Neural crest cell (in vitro differentiated cells): Measurements from ENCODE around the gene NETO1. TPM values are rescaled to one million over a fixed set of nuclear protein-coding genes. Genes with fewer than 3 reads are reported as not detected.
A peak's percentile ranks its signal among the peaks of the same experiment; 100 is the strongest.

Source experiments
- DNase-seq: peaks from one replicate; pipeline ENCODE4 v3.0.0; 2021; ENCODE audit warnings: low read depth, mixed read lengths, low spot score
- H3K27ac Mint-ChIP-seq: one replicate; pipeline ENCODE4 v1.8.0; 2021; ENCODE audit warnings: mild to moderate bottlenecking, mixed read lengths; ENCODE audit not compliant: unreplicated experiment
- H3K27me3 Mint-ChIP-seq: 2 replicates; pipeline ENCODE4 v1.8.0; 2021; ENCODE audit warnings: low read depth, mild to moderate bottlenecking, mixed read lengths
- H3K36me3 Mint-ChIP-seq: 2 replicates; pipeline ENCODE4 v1.8.0; 2021; ENCODE audit warnings: low read depth, mild to moderate bottlenecking, mixed read lengths
- H3K4me1 Mint-ChIP-seq: 2 replicates; pipeline ENCODE4 v1.8.0; 2021; ENCODE audit warnings: mixed read lengths
- H3K4me3 Mint-ChIP-seq: one replicate; pipeline ENCODE4 v1.8.0; 2021; ENCODE audit warnings: mild to moderate bottlenecking, mixed read lengths
- H3K9me3 Mint-ChIP-seq: 2 replicates; pipeline ENCODE4 v1.8.0; 2021; ENCODE audit warnings: mixed read lengths
- CTCF ChIP-seq: fragments of 200-600 bp; sonication (generic); conservative IDR thresholded peaks from 2 replicates; pipeline ENCODE4 v1.5.0; 2021; ENCODE audit warnings: antibody characterized with exemption, mild to moderate bottlenecking
- total RNA-seq: library from RNA; stranded (reverse); gene quantifications from 2 replicates; pipeline ENCODE4 v1.2.1, GENCODE V29; 2021

NETO1 gene
- total RNA-seq, 1 donor from 2014 or later: 6.1 TPM

- H3K27me3 Mint-ChIP-seq: no peaks in the 10 kb centered on the region
- no peak overlapping the region for H3K27ac Mint-ChIP-seq
- H3K4me1 Mint-ChIP-seq: peaks cover 4% of the 10 kb centered on the region
- H3K9me3 Mint-ChIP-seq: no peaks in the 10 kb centered on the region
- H3K36me3 Mint-ChIP-seq: no peaks in the 10 kb centered on the region
- no peak for TF ChIP-seq CTCF
- DNase-seq: no peak
- H3K4me3 Mint-ChIP-seq: no peak overlapping the region
These were observed 99.0 kb downstream of the NETO1 start for GRCh38 chr18:72768681-72769229.

- Mint-ChIP-seq H3K4me1 (no peaks in the 10 kb centered on the region), H3K27me3 (peaks cover 2% of the 10 kb centered on the region), H3K27ac (no peak overlapping the region), H3K9me3 (no peaks in the 10 kb centered on the region), H3K4me3 (no peak overlapping the region), H3K36me3 (no peaks in the 10 kb centered on the region)
- TF ChIP-seq CTCF: peak; percentile 90
- DNase-seq: peak; percentile 4
These were observed 105.2 kb downstream of the NETO1 start for GRCh38 chr18:72762515-72763122.

- no peak overlapping the region for H3K4me3 Mint-ChIP-seq
- no peaks in the 10 kb centered on the region for H3K4me1 Mint-ChIP-seq
- DNase-seq: no peak
- no peak for TF ChIP-seq CTCF
- no peaks in the 10 kb centered on the region for H3K9me3 Mint-ChIP-seq
- no peak overlapping the region for H3K27ac Mint-ChIP-seq
- H3K27me3 Mint-ChIP-seq: no peaks in the 10 kb centered on the region
- H3K36me3 Mint-ChIP-seq: no peaks in the 10 kb centered on the region
These were observed 115.6 kb downstream of the NETO1 start for GRCh38 chr18:72752220-72752619.

GRCh38 chr18:72742002-72742401, 125.8 kb downstream of the NETO1 start:
- Mint-ChIP-seq H3K27ac (no peak overlapping the region), H3K4me3 (no peak overlapping the region), H3K36me3 (no peaks in the 10 kb centered on the region), H3K4me1 (no peaks in the 10 kb centered on the region), H3K27me3 (no peaks in the 10 kb centered on the region), H3K9me3 (no peaks in the 10 kb centered on the region)
- DNase-seq: no peak
- no peak for TF ChIP-seq CTCF

- Mint-ChIP-seq H3K36me3 (no peaks in the 10 kb centered on the region), H3K4me1 (no peaks in the 10 kb centered on the region), H3K27me3 (no peaks in the 10 kb centered on the region), H3K4me3 (no peak overlapping the region), H3K27ac (no peak overlapping the region), H3K9me3 (no peaks in the 10 kb centered on the region)
- DNase-seq: no peak
- TF ChIP-seq CTCF: no peak
These were observed 129.7 kb downstream of the NETO1 start for GRCh38 chr18:72738136-72738535.
